ENCODE results near the gene SCNN1G. TPM values are rescaled to one million over a fixed set of nuclear protein-coding genes. Genes with fewer than 3 reads are reported as not detected.

The SCNN1G gene
- polyA plus RNA-seq, 2 of the 4 experiments (the other 2 are of a cell fraction), result 0.03 to 0.05 TPM

DNA sequence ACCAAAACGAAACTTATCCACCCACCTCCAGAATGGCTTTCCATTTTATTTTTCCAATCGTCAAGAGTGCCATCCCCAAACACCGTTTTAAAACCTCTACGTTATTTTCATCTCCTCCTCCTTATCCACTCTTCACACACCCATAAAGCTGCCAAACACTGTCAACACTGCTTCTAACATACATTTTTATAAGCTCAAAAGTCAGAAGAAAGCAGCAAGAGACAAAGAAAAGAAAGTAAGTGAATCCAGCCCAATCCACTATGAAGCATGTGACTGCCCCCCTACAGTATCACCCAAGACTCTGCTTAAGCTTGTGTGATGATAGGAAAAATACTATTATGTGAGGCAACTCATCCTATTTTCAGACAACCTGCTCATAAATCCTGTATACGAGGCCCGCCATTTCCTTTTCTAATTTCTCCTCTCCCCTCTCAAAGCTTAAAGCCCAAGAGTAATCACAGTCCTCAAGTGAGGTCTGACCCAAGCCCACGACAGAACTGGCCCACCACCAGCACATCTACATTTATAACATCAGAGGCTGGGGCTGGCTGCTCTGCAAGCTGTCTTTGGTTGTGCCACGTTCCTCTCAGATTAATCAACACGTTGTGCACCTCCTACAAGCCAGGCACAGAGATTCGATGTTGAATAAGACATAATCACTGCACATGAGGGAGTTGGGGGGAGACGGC is 49.6 kb upstream of the SCNN1G start (continued):
- TF ChIP-seq, protein P1, sequence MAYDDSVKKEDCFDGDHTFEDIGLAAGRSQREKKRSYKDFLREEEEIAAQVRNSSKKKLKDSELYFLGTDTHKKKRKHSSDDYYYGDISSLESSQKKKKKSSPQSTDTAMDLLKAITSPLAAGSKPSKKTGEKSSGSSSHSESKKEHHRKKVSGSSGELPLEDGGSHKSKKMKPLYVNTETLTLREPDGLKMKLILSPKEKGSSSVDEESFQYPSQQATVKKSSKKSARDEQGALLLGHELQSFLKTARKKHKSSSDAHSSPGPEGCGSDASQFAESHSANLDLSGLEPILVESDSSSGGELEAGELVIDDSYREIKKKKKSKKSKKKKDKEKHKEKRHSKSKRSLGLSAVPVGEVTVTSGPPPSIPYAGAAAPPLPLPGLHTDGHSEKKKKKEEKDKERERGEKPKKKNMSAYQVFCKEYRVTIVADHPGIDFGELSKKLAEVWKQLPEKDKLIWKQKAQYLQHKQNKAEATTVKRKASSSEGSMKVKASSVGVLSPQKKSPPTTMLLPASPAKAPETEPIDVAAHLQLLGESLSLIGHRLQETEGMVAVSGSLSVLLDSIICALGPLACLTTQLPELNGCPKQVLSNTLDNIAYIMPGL (CRISPR knock-in tag; IDR thresholded peaks at IDR 0.05; ENCODE audit: borderline replicate concordance), result no peak
- no peak for TF ChIP-seq ZSCAN20 (CRISPR knock-in tag; IDR thresholded peaks at IDR 0.05)
- TF ChIP-seq REST (IDR thresholded peaks at IDR 0.05), result no peak

GRCh38 chr16:23134274-23134673 is 48.3 kb upstream of the SCNN1G start:
- CTCF ChIA-PET, result interaction anchor here (0.8 to 2.9 kb wide), 2 partner anchors 8 to 120 kb away, joined by 3 to 12 read pairs; no protein-coding TSS in a partner anchor
- H3K4me2 ChIP-seq, result no peak overlapping the region
- POLR2A ChIA-PET, result no interaction called here
- whole genome bisulfite sequencing (ENCODE audit: missing lambda C conversion rate), result 85% methylated on average over 3 of the region's 3 CpGs
- H3K27ac ChIP-seq, result no peak overlapping the region
- ATAC-seq (no peak), FAIRE-seq (no peak), DNase-seq (ENCODE audit: low read depth in 1 of 2, low spot score in 1 of 2) (no peak)
- TF ChIP-seq MAFK (IDR thresholded peaks at IDR 0.05; ENCODE audit: partially characterized antibody) (no peak), RNF2 (IDR thresholded peaks at IDR 0.05; ENCODE audit: borderline replicate concordance, low read depth) (no peak), TFCP2L1 (CRISPR knock-in tag; IDR thresholded peaks at IDR 0.05) (no peak), ZNF302 (CRISPR knock-in tag; IDR thresholded peaks at IDR 0.05) (no peak), FOXS1 (CRISPR knock-in tag; IDR thresholded peaks at IDR 0.05) (no peak), ATOH8 (CRISPR knock-in tag; IDR thresholded peaks at IDR 0.05; ENCODE audit: low read depth) (no peak), HOXA7 (CRISPR knock-in tag; IDR thresholded peaks at IDR 0.05) (no peak), ESRRA (IDR thresholded peaks at IDR 0.05; ENCODE audit: borderline replicate concordance, low read length) (no peak), GATA3 (IDR thresholded peaks at IDR 0.05; ENCODE audit: borderline replicate concordance) (no peak), ELK1 (IDR thresholded peaks at IDR 0.05; ENCODE audit: low read depth, low read length) (no peak), ZC3H11A (IDR thresholded peaks at IDR 0.05) (no peak), NR3C1 (IDR thresholded peaks at IDR 0.05) (no peak), MAX (IDR thresholded peaks at IDR 0.05) (no peak), CEBPB (IDR thresholded peaks at IDR 0.05) (no peak), CHD4 (IDR thresholded peaks at IDR 0.05; ENCODE audit: borderline replicate concordance) (no peak), ZFP36 (IDR thresholded peaks at IDR 0.05; ENCODE audit: borderline replicate concordance, partially characterized antibody) (no peak), CBX2 (IDR thresholded peaks at IDR 0.05; ENCODE audit: borderline replicate concordance, low read depth) (no peak)
- H3K4me3 ChIP-seq, result no peak overlapping the region
- peaks cover 26% of the 10 kb centered on the region for H3K9me3 ChIP-seq
- H3K4me1 ChIP-seq, result peaks cover 18% of the 10 kb centered on the region; the same call in 2 of the 3 replicates
